ENCODE results near the gene ARHGAP32. TPM values are rescaled to one million over a fixed set of nuclear protein-coding genes. Genes with fewer than 3 reads are reported as not detected.

ARHGAP32 gene
- total RNA-seq, 1 donor from 2014 or later = 25.7 TPM

- no peak overlapping the region for H3K4me3 ChIP-seq
- intact Hi-C loops (cut with DNase I) = no loop called here
- no peak for ATAC-seq
- no peaks in the 10 kb centered on the region for H3K27me3 ChIP-seq
- no peak for TF ChIP-seq CTCF (IDR thresholded peaks at IDR 0.05)
- no peak for DNase-seq
- no peaks in the 10 kb centered on the region for H3K36me3 ChIP-seq
- no peaks in the 10 kb centered on the region for H3K9me3 ChIP-seq
- no peaks in the 10 kb centered on the region for H3K4me1 ChIP-seq
- no peak overlapping the region for H3K27ac ChIP-seq
Observed at GRCh38 chr11:129211397-129211796, 19.3 kb upstream of the ARHGAP32 start.

DNA sequence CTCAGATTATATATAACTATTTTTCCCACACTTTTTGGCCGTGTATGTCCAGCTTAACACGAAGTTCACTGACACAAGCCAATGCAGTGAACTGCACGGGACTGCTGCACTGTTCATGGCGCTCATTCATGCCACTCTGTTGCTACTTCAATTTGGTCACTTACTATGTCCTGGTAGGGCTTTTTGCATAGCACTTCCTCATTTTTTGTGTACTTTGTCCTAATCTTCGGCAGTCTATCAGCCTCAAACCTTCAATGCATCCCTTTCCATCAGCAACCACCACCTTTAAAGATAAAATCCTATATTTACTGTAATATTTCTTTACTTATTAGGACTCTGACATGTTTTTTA lies 18.7 kb upstream of the ARHGAP32 start:
- Histone ChIP-seq H3K36me3 (no peaks in the 10 kb centered on the region), H3K4me1 (no peaks in the 10 kb centered on the region), H3K4me3 (no peak overlapping the region), H3K27ac (no peak overlapping the region), H3K9me3 (no peaks in the 10 kb centered on the region), H3K27me3 (no peaks in the 10 kb centered on the region)
- intact Hi-C loops (cut with DNase I) = no loop called here
- TF ChIP-seq CTCF (IDR thresholded peaks at IDR 0.05) = no peak
- DNase-seq (no peak), ATAC-seq (peak; percentile 35)

GRCh38 chr11:129209891-129210830 lies 18.0 kb upstream of the ARHGAP32 start:
- Histone ChIP-seq H3K27me3 (no peaks in the 10 kb centered on the region), H3K9me3 (no peaks in the 10 kb centered on the region), H3K27ac (no peak overlapping the region), H3K4me3 (no peak overlapping the region), H3K4me1 (no peaks in the 10 kb centered on the region), H3K36me3 (no peaks in the 10 kb centered on the region)
- no peak for ATAC-seq
- no peak for TF ChIP-seq CTCF (IDR thresholded peaks at IDR 0.05)
- no peak for DNase-seq
- intact Hi-C loops (cut with DNase I) = no loop called here

DNA sequence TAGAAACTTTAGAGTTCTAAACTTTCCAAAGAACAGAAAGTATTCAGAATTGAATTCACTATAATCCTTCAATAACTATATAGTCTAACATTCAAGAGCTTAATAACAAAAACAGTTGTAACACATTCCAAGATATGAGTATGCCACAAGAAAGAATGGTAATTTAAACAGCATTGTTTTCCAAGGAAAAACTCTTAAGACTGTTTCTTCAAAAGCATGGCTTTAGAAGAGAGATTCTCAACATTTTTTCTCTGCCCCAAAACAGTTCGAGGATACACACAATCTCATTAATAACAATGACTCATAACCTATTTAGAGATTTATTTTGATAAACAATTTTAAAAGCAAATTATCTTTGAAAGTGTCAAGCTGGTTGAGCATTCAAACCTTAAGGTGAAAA lies 16.7 kb upstream of the ARHGAP32 start:
- H3K27me3 ChIP-seq = no peaks in the 10 kb centered on the region
- no peak for TF ChIP-seq CTCF (IDR thresholded peaks at IDR 0.05)

GRCh38 chr11:129204150-129204838 lies 12.2 kb upstream of the ARHGAP32 start:
- Histone ChIP-seq H3K27ac (no peak overlapping the region), H3K36me3 (no peaks in the 10 kb centered on the region), H3K4me1 (no peaks in the 10 kb centered on the region), H3K27me3 (no peaks in the 10 kb centered on the region), H3K9me3 (no peaks in the 10 kb centered on the region), H3K4me3 (no peak overlapping the region)
- no peak for TF ChIP-seq CTCF (IDR thresholded peaks at IDR 0.05)
- no peak for DNase-seq
- no peak for ATAC-seq
- intact Hi-C loops (cut with DNase I) = no loop called here

More for the DNA sequence above, 16.7 kb upstream of the ARHGAP32 start:
- DNase-seq = no peak
- Histone ChIP-seq H3K4me3 (no peak overlapping the region), H3K4me1 (no peaks in the 10 kb centered on the region), H3K9me3 (no peaks in the 10 kb centered on the region), H3K27ac (no peak overlapping the region), H3K36me3 (no peaks in the 10 kb centered on the region)
- intact Hi-C loops (cut with DNase I) = no loop called here
- ATAC-seq = no peak
